Panc1 (cell line): Measurements from ENCODE around the gene ULBP2.

Experiments
- POLR2AphosphoS5 ChIP-seq: IDR thresholded peaks from 2 replicates; pipeline ENCODE4 v1.6.1; 2012; ENCODE audit warnings: mild to moderate bottlenecking, low read depth, low read length, moderate library complexity
- SIN3A ChIP-seq: IDR thresholded peaks from 2 replicates; pipeline ENCODE4 v1.6.1; 2012; ENCODE audit warnings: low read depth, mild to moderate bottlenecking, low read length, moderate library complexity, borderline replicate concordance; ENCODE audit not compliant: insufficient read depth
- TCF7L2 ChIP-seq: IDR thresholded peaks from 2 replicates; pipeline ENCODE4 v1.6.1; 2011; ENCODE audit warnings: mild to moderate bottlenecking, low read depth, low read length, inconsistent platforms
- TF ChIP-seq, protein P1 (sequence below): fragments of 450-650 bp; IDR thresholded peaks from 2 replicates; pipeline ENCODE4 v1.5.1; 2017; ENCODE audit warnings: mild to moderate bottlenecking
- TF ChIP-seq, protein P2 (sequence below), 2 experiments: IDR thresholded peaks; 2 replicates each; pipeline ENCODE4 v1.6.1; 2011 to 2012; ENCODE audit warnings: low read depth in 2 of 2, control low read depth in 1 of 2, low read length in 1 of 2, mild to moderate bottlenecking in 1 of 2, moderate library complexity in 1 of 2; ENCODE audit not compliant: insufficient read depth in 1 of 2

- TF ChIP-seq, protein P1, sequence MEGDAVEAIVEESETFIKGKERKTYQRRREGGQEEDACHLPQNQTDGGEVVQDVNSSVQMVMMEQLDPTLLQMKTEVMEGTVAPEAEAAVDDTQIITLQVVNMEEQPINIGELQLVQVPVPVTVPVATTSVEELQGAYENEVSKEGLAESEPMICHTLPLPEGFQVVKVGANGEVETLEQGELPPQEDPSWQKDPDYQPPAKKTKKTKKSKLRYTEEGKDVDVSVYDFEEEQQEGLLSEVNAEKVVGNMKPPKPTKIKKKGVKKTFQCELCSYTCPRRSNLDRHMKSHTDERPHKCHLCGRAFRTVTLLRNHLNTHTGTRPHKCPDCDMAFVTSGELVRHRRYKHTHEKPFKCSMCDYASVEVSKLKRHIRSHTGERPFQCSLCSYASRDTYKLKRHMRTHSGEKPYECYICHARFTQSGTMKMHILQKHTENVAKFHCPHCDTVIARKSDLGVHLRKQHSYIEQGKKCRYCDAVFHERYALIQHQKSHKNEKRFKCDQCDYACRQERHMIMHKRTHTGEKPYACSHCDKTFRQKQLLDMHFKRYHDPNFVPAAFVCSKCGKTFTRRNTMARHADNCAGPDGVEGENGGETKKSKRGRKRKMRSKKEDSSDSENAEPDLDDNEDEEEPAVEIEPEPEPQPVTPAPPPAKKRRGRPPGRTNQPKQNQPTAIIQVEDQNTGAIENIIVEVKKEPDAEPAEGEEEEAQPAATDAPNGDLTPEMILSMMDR = no peak
- no peak for TF ChIP-seq POLR2AphosphoS5
- TF ChIP-seq, protein P2, sequence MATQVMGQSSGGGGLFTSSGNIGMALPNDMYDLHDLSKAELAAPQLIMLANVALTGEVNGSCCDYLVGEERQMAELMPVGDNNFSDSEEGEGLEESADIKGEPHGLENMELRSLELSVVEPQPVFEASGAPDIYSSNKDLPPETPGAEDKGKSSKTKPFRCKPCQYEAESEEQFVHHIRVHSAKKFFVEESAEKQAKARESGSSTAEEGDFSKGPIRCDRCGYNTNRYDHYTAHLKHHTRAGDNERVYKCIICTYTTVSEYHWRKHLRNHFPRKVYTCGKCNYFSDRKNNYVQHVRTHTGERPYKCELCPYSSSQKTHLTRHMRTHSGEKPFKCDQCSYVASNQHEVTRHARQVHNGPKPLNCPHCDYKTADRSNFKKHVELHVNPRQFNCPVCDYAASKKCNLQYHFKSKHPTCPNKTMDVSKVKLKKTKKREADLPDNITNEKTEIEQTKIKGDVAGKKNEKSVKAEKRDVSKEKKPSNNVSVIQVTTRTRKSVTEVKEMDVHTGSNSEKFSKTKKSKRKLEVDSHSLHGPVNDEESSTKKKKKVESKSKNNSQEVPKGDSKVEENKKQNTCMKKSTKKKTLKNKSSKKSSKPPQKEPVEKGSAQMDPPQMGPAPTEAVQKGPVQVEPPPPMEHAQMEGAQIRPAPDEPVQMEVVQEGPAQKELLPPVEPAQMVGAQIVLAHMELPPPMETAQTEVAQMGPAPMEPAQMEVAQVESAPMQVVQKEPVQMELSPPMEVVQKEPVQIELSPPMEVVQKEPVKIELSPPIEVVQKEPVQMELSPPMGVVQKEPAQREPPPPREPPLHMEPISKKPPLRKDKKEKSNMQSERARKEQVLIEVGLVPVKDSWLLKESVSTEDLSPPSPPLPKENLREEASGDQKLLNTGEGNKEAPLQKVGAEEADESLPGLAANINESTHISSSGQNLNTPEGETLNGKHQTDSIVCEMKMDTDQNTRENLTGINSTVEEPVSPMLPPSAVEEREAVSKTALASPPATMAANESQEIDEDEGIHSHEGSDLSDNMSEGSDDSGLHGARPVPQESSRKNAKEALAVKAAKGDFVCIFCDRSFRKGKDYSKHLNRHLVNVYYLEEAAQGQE (IDR thresholded peaks at IDR 0.05; ENCODE audit: insufficient read depth in 1 of 2, low read depth in 2 of 2, low read length in 1 of 2) = no peak
- no peak for TF ChIP-seq SIN3A
- TF ChIP-seq TCF7L2 = no peak
These were observed 16.4 kb upstream of the ULBP2 start for GRCh38 chr6:149925253-149925973.
